HG03103 (cell line): ENCODE measurements around the gene LGALSL.

Source experiments
- ATAC-seq: cut with Tn5 transposase; IDR thresholded peaks from one replicate; pipeline ENCODE4 v1.9.1; 2021; ENCODE audit warnings: low read depth; ENCODE audit not compliant: unreplicated experiment

LGALSL gene

GRCh38 chr2:64470071-64470470 lies 16.1 kb downstream of the LGALSL start:
- ATAC-seq = no peak

DNA sequence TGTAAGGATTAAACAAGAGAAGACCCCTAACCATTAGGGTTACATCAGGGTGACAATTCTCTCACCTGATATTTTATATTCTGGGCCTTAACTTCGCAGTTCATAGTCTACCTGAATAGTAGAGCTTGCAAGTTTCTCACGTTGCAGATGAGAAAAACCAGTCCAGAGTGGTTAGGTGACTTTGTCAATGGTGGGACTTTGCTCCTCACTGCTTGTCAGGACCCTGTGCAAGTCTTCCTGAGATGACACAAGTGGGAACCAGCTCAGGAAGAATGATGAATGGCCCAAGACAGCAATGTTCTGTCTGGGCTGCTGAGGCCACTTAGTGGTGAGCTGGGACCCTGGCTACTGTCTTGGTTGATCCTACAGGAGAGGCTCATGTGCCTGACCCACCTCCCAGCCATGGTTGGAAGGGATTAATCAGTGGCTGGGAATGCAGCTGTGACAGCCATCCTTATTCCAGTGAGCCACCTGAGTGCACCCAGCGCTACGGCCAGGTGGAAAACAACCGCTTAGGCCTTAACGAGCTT lies 16.9 kb downstream of the LGALSL start:
- no peak for ATAC-seq

DNA sequence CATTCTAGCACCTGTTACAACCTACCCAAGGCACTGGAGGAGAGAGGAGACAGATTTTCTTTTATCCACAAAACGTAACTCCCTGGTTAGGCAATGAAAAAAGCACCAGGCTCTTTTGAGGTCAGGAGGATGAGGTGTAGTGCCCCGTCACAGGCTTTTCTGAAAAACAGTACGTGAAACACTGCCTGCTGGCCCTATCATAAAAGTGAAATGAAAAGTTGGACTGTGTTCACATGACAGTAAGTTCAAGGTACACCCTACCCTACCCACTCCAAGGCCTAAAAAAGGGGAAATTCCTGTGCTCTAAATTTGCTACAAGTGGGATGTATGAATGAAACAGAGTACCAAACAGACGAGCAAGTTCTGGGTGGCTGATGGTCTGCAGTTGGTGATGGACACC lies 17.6 kb downstream of the LGALSL start:
- ATAC-seq = no peak

DNA sequence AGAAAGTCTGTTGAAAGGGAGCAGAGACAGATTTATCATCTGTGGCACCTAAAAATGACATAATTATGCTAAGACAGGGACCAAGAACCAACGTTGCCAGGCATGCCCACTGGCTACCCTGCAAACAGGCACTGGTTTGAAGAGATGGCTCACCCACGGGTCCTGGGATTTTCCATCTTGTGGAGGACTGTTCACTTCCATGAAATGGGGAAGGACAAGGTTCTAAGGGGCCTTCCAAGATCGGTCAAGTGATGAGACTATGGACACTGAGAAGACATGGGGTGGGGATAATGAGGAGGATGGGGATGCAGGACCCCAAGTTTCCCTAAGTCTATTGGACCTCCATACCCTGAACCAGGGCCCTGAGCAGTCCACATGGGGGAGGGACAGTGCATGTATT lies 18.9 kb downstream of the LGALSL start:
- no peak for ATAC-seq

DNA sequence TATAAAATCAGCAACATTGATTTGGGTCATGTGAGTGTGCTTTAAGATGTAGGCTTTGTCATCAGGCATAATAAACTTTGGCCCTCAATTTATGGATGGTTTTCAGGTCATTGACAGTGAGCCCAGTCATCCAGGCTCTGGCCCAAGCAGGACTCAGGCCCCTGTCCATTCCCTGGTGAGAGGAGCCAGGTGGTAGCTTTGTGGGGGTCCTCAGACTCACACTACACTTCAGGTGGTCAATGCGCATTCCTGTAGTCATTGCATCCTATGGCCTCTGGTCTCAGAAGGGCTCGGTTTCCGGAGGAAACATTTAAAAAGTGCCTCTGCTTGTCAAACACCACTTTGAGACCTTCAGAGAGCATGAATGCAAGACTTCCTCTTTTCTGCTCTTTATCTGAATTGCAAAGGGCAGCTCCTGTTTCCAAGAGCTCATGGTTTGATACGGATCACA lies 20.2 kb downstream of the LGALSL start:
- ATAC-seq = no peak

DNA sequence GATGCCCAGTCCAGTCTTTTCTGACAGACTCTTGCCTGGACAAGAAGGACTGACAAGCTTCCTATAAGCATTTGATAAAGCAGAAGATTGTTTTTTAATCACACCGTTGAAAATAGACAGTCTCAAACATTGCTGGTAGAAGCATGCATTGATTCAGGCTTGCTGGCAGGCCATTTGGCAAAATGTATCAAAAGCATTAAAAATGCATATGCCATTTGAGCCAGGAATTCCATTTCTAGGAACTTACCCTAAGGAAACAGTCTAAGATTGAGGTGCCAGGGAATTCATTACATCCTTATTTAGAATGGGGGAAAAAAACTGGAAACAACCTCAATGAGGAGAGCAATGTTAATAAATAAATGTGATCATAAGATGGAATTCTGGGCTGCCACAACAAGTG lies 20.7 kb downstream of the LGALSL start:
- no peak for ATAC-seq

DNA sequence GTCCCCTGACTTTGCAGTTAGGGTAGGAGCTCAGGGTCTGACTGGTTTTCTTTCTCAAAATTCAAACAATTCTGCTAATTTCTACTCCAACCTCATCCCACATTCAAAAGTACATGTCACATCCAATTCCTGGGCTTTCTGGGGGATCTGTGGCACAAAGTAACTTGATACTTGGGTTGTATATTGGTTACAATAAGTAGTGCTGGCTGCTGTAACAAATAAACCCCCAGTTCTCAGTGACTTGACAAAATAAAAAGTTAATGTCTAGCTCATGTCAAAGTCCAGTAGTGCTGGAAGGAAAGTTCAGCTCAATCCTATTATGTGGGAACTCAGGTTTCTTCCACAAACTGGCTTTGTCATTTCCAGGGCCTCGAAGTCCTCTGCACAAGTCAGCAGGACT lies 23.1 kb downstream of the LGALSL start:
- no peak for ATAC-seq

GRCh38 chr2:64477979-64478378 lies 24.0 kb downstream of the LGALSL start:
- no peak for ATAC-seq

DNA sequence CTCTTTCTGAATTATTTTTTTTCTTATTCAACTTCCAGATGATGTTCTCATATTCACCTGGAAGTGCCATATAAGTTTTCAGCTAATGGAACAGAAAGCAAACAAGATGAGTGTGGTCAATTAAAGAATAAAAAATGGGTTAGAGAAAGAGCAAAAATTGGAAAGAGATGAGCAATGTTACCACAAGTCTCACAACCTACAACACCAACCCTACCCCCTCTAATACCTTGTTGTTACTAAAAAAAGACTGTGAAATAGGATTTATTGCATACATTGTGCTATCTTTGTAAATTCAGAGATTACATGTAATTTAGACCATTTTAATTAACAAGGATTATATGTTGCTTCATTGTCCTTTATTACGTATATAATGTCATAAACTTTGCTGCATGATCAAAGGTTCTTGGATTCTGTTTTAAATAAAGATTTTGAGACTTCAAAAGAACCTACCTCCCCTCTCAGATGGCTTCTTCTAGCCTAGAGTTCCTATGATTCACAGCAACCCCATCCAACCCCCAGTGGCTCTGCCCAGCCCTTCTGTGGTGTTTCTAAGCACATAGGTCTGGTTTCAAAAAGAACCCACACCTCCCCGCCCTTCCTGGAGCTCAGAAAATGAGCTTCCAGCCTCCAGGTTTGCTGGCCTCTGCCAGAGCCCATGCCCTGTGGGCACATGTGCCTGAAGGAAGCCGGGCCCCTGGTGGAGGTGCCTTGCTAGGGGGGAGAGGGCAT lies 24.7 kb downstream of the LGALSL start:
- no peak for ATAC-seq

DNA sequence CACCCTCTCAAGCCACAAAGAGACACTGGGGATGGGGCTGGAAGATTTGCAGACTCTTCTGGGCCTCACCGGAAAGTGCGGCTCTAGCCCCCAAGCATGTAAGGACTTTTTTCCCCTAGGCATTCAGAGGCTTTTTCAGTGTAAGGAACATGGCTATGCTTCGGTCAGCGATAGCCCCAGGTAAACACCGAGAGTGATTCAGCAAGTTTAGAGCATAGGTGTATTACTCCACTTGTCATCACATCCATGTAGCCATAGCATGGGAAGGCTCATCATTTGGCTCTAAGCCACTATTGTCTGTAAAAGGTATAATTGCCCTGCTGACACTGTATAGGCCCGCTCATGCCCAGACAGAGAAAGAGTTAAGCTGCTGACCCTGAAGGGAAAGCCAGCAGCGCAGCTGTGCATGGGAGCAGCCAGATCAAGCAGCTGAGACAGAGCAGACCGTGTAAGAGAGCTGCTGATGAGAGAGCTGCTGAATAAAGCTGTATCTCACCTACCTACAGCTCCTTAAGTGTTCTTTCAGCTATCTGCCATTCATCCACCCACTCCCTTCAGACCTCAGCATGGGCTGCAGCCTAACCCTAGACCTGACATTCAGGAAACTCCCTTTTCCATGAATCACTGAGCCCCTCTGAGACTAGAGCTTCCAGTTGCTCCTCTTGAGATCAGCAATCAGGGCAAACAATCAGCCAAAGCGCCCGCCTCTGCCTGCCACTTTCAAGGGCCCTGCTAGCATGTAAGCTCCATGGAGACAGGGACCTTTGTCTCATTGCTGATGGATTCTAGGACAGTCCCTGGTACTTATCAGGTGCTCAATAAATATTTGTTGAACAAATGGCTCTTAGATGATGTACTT lies 25.5 kb downstream of the LGALSL start:
- ATAC-seq = no peak

GRCh38 chr2:64481665-64482064 lies 27.7 kb downstream of the LGALSL start:
- no peak for ATAC-seq

DNA sequence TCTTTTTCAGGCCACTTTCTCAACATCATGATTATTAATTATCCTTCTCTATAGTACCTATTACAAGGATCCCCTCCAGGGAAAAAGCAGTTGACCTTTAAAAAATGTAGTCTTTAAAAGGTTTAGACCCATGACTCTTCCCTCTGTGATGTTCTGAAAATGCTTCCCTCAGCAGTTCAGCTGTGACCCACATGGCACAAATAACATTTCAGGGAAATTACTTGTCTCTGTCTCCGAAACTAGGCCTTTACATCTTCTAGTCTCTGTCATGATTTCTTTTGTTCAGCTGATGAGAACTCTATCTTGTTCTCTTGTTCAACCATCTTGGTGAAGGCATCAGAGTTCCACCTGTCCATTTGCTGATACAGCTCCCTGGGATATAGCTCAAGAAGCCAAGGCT lies 28.3 kb downstream of the LGALSL start:
- no peak for ATAC-seq

DNA sequence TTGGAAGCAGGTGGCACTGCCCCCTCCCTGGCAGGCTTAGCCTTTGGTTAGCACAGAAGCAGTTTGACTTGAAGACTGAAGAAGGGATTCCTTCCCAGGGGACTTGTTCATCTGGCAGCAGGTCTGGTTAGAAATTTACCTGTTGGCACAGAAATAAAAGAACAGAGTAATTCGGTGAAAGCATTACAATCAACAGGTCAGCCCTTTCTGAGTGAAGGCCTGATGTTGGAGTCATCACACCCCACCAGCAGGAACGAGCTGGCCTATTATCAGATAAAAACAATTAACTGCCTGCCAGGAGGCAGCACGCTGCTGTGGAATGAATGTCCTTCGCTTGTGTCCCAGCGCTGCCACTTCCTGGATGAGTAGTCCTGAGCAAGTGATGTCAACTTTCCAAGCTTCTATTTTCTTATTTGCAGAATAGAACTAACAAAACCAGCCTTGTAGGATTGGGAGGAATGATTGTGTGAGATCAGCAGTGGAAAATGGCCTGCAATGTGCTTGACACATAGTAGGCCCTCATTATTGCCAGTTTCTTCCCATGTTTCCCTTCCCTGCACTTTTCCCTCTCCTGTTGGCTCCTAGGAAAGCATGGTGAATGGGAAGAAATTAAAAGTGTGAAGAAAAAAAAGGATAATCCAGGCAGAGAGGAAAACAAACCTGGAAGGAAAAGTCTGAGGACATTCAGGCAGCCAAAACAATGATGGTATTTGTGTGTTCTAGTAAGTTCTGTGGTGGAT lies 29.0 kb downstream of the LGALSL start:
- ATAC-seq = no peak

DNA sequence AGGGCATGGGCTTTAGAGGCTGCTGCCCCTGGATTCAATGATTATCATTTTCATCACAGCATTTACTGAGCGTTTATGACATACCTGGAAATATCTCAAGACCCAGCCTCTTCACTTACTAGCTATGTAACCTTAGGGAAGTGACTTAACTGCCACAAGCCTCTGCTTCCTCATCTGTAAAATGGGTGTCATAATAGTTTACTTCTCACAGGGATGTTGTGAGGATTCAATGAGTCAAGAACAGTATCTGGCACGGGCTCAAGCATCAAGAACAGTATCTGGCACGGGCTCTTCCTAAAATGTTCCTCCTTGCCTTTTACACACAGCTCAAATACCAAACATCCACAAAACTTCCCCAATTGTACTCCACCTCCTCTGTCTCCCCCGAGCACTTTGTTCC lies 31.4 kb downstream of the LGALSL start:
- no peak for ATAC-seq

DNA sequence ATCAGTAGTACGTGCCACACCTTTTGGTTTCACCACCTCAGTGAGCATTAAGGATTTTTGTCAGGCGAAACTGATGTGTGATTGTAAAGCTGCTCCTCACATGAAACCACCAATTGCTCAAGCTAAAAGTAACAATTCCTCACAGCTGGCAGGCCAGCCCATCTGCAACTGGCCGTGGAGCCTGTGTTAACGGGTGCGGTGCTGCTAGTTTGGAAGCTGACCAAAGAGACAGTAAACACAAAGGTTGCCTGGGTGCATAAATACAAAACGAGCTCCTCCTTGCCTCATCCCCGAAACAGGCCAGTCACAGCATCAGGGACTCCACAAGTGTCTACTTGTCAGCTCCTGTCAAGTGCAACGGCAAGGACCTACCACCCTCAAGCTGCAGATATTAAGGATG lies 32.0 kb downstream of the LGALSL start:
- no peak for ATAC-seq

DNA sequence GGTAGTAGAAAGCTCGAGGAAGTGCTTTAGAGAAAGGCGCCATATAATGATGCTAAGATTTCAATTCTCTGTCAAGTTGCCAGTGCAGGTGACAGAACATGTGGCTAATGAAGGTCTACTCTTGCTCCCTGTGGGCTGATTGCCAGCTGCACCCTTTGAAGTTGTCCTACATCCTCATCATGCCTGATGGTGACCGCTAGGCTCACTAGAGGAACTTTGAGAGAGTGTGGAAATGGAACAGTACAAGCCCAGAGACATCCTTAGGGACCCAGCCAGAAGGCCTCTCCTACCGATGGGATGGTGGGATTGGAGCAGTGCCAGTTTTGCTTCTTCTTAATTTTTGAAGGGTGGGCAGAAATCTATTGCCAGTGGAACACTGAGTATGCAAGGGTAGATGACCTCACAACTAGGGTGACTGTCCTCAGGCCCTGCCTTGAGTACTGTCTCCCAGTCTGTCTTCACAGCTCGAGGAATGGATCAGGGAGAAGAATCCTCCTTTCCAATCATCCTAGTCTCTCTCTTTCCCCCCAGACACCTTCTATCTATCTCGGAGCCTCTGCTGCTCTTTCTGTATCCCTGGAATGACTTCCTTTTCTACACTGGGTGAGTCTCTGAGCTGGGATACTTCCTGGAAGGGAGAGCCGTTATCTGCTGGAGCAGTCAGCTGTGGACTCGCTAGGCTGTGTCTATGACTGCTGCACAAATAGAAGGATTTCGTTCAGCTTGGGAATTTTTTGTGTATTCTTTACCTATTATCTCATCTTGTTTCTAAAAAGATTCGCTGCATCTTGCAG lies 33.5 kb downstream of the LGALSL start:
- no peak for ATAC-seq

DNA sequence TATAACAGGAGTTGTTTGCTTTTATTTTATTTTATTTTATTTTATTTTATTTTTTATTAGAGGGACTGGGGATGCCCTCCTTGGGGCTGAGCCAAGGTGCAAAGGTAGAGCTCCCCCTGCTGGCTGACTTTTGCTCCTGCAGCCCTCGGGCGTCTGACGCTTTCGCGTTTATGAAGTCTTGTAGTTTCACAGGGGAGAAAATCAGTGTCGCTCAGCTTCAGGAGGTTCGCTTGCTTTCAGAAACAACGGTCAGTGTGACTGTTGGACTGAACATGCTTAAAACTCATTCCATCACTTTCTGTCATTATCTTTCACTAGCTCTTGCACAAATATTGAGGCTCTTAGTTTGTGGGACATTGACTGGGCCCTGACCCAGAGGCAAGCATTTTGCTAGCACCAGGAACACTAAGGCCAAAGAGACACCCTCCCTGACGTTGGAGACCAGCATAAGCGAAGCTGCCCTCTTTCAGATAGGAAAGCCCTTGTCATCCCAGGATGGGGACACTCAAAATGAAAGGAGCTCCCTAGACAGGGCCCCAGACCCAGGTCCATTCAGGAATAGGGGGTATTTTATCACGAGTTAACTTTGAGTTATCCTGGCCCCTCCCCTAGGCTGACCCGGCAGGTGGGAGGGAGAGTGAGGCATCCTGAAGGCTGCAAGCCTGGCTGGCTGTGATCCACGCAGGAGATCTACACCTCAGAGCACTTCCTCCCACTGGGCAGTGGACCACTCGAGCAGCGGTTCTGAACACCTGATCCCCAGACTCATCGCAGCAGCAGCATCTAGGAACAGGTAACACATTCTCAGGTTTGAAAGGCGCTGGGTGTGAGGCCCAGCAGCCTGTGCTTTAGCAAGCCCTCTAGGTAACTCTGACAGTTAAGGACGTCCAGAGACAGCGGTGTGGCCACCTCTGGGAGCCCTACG lies 34.4 kb downstream of the LGALSL start:
- peak; percentile 73 for ATAC-seq

DNA sequence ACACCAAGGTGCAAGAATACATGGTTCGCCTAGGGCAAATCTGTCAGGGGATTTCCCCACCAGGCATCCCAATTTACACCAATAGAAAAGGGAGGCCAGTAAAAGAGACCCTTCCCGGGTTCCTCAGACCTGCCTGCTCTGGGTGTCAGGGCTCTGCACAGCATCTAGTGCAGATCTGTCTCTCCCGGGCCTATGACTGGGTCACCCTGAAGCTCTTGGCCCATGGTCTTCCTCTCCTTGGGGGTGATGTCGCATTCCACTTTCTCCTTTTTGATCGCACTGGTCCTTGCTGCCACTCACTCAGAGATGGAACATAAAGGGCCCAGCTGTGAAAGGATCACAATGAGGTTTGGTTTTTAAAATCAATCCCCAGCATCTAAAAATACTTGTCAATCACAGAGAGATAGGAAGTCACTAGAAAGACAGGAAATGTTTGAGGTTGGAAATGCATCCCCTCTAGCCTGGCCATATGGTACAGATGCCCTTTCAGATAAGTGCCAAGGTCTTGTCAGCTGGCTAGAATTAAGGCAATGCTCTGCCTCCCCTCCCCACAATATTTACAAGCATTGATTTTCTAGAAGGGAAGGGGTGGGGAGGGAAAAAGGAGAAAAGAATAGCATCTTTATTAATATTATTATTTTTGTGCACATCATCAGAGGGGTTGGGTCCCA lies 35.3 kb downstream of the LGALSL start:
- ATAC-seq = no peak

DNA sequence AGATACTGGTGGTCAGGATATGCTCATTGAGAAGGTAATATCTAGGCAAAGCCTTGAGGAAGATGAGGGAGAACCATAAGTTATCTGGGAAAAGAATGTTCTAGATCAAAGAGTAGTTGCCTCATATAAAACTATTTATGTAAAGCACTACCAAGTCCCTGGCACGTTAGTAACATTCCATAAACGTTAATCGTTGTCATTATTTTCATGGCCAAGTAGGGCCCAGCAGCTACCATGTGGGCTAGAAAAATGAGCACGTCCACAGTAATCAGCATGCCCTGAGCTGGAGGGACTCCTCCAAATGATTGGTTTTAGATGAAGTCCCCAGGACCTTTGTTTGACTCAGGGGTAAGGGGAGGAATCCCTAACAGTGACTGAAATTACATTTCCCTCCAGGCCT lies 37.5 kb downstream of the LGALSL start:
- ATAC-seq = no peak
